RCC 7860 (cell line): ENCODE data around the gene GLB1L.
"Not testable (repeated sequence)": the region's sequence is repeated elsewhere in the genome, so short reads cannot be mapped to it uniquely, and the experiment has no call there.

Experiments
- DNase-seq: peaks from one replicate; pipeline ENCODE4 v3.0.0-alpha.2; 2015; ENCODE audit warnings: low spot score
- FAIRE-seq: peaks from 2 replicates; lab custom pipeline; 2012; peaks lifted over from hg19 to GRCh38; lab: Jason Lieb, UNC

The GLB1L gene

DNA sequence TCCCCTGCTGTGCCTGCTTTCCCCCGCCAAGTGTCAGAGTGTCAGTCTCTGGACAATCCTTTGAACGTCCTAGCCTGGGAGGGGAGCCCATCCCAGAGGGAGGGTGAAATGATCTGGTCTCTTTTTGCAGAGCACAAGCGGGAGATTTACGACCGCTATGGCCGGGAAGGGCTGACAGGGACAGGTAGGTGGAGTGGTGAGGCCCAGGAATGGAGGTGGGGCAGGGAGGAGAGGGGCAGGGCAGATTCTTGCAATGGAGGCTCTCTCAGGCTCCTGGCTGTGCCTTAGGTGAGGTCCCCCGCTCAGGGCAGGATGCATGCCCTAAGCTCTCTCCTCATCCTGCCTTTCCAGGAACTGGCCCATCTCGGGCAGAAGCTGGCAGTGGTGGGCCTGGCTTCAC is 36.3 kb upstream of the GLB1L start:
- DNase-seq (no peak), FAIRE-seq (no peak)

- no peak for DNase-seq
- no peak for FAIRE-seq
Observed at GRCh38 chr2:219280651-219281050, 35.4 kb upstream of the GLB1L start.

GRCh38 chr2:219279916-219280516 is 34.8 kb upstream of the GLB1L start:
- DNase-seq: no peak

GRCh38 chr2:219279151-219279915 is 34.1 kb upstream of the GLB1L start, which contains the start of gene DNAJB2:
TSS of gene DNAJB2 (plus strand) at chr2:219279366. CDS start at chr2:219279834, 468 bp downstream.
- FAIRE-seq (no peak), DNase-seq (peak; percentile 99)

More at GRCh38 chr2:219279916-219280516, 34.8 kb upstream of the GLB1L start:
- FAIRE-seq: no peak

DNA sequence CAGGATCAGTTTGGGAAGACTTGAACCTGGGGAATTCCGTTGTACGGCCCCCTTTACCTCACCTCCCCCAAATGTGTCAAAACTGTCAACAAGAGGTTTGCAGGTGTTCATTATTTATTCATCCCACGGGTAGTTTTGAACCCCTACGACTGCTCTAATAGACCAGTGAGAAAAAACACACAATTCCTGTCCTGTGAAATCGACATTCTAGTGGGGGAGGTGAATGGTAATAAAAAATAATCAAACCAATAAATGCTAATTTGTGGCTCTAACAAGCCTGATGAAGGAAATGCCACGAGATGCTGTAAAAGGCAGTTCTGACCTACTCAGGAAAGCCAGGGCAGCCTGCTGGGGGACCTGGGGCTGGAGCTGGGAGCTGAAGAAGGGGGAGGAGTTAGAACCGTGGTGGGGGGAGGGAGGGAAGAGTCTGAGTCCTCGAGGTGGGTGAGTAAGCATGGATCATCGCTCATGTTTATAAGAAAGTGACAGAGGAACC is 33.5 kb upstream of the GLB1L start:
- FAIRE-seq (peak; percentile 94), DNase-seq (no peak)

GRCh38 chr2:219277703-219278654 is 32.7 kb upstream of the GLB1L start:
- DNase-seq (peak; percentile 69), FAIRE-seq (peak; percentile 63)

GRCh38 chr2:219274361-219274921 is 29.2 kb upstream of the GLB1L start:
- FAIRE-seq: peak; percentile 94
- peak; percentile 95 for DNase-seq

DNA sequence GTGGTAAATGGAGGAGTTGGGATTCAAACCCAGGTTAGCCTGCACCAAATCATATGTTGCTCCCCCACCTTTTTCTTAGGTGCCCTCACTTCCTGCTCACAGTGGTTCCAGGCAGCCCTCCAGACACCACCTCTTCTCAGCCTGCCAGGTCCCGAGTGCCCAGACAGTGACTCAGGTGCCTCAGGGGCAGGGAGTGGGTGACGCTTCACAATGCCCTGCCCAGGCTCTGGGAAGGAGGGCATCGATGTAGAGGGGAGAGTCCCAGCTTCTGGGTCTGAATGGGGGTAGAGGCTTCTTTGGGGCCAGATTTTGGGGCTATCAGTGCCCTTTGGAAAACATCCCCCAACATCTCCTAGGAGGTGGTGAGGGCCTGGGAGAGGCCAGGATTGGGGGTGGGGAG is 28.7 kb upstream of the GLB1L start:
- FAIRE-seq: peak; percentile 90
- DNase-seq: peak; percentile 97

- FAIRE-seq: peak; percentile 94
- DNase-seq: peak; percentile 89
Observed at GRCh38 chr2:219272995-219273394, 27.8 kb upstream of the GLB1L start.

DNA sequence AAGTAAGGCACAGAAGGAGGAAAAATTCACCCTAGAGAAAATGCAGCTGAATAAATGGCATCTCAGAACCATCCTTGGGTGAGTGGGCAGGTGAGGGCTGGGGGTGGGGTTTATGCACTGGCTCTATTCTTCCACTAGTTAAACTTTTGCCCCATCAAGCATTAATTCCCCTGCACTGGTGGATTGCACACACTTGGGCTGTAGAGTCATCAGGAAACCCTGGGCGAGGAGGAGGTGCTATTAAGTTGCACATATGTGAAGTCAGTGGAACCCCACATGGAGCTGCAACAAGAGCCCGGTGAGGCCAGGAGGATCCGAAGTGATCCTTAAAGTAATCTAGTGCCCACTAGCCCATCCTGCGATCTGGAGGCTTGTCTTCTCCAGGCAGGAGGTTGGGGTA is 27.1 kb upstream of the GLB1L start:
- peak; percentile 45 for DNase-seq
- FAIRE-seq: peak; percentile 15

GRCh38 chr2:219271021-219271420 is 25.8 kb upstream of the GLB1L start:
- FAIRE-seq: no peak
- DNase-seq: no peak

GRCh38 chr2:219270055-219270372 is 24.8 kb upstream of the GLB1L start:
- no peak for DNase-seq
- no peak for FAIRE-seq

- no peak for DNase-seq
- FAIRE-seq: no peak
Observed at GRCh38 chr2:219269362-219270054, 24.3 kb upstream of the GLB1L start.

GRCh38 chr2:219268294-219268693 is 23.1 kb upstream of the GLB1L start:
- FAIRE-seq: no peak
- DNase-seq: no peak

DNA sequence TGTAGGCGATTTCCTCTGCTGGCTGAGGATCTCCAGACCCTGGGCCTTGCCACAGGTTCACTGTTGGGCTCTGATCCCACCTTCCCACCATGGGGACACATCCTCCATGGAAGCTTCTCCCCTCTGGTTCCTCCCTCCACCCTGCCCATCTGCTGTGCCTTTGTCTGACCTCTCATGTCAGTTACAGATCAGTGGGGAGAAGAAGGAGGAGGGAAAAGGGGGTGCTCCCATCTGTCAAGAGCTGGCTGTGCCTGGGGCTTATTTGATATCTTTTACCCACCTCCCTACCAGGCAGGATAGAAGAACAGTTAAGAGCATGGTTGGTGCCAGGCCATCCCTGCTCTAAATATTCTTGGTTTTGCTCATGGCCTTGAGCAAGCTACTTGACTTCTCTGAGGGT is 21.6 kb upstream of the GLB1L start:
- DNase-seq (no peak), FAIRE-seq (no peak)

DNA sequence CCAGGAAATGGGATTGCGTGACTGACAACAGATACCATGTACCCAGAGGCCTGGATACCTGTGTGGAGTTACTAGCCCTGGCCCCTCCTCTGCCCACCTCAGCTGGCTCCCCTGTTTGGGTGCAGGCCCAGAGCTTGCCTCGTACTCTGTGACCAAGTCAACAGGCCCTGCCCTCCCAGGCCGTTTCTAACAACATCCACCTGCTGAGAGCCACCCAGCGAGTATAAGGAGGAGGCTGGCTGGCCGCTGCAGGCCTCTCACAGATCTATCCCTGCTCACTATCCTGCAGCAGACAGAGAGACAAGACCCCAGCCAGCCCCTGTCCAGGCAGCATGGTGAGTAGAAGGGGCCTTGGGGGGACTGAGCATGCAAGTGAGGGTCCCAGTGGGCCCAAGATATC is 21.0 kb upstream of the GLB1L start:
- DNase-seq (no peak), FAIRE-seq (no peak)

DNA sequence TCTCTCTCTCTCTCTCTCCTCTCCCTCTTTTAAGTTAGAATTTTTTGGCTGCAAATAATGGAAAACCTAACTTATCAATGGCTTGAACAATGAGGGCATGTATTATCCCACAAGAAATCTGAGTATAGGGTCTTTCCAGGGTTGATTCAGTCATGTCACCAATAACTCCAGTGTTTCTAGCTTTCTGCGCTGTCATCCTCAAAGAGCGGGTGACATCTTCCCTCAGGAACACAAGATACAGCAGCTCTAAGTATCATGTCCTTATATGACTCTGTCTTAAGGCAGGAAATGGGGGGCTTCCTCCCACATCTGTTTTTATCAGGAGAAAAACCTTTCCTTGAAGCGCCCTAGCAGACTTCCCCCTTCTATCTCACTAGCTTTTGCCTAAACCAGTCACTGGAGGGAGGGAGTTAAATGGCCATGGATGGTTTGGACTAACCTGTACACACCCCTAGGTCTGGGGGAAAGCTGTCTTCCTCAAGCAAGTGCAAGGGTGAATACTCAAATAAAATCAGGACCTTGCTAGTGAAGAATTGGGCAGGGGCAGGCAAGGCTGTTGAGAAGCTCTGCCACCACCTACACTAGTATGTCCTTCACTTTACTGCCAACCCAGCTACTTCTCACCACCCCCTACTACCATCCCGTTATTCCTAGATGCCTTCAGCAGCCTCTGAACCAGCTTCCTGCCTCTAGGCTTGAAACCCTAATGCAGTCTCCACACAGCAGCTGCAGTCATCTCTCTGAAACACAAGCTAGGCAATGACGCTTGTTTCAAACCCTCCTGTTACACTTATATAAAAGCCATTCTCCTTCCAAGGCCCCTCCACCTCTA is 16.0 kb upstream of the GLB1L start:
- DNase-seq: no peak
- FAIRE-seq: no peak

GRCh38 chr2:219258942-219259341 is 13.7 kb upstream of the GLB1L start:
- not testable (repeated sequence) for FAIRE-seq

GRCh38 chr2:219254590-219255201 is 9.5 kb upstream of the GLB1L start:
- FAIRE-seq (no peak), DNase-seq (no peak)

More at GRCh38 chr2:219258942-219259341, 13.7 kb upstream of the GLB1L start:
- not testable (repeated sequence) for DNase-seq
